PC-9 (cell line): ENCODE measurements around the gene MAP3K5.

Experiments used
- CTCF ChIP-seq: fragments of 200-600 bp; sonication (generic); conservative IDR thresholded peaks from 2 replicates; pipeline ENCODE4 v1.6.1; 2017; ENCODE audit warnings: mixed run types, antibody characterized with exemption, mild to moderate bottlenecking, moderate library complexity
- EZH2 ChIP-seq: fragments of 200-600 bp; sonication (generic); IDR thresholded peaks from 2 replicates; pipeline ENCODE4 v1.8.0; 2017; ENCODE audit warnings: antibody characterized with exemption, low read depth

GRCh38 chr6:136608991-136609390 lies 183.3 kb downstream of the MAP3K5 start:
- TF ChIP-seq CTCF (no peak), EZH2 (no peak)
